Measurements from ENCODE around the gene YWHAE.
"Not testable (repeated sequence)": the region's sequence is repeated elsewhere in the genome, so short reads cannot be mapped to it uniquely, and the experiment has no call there.

The YWHAE gene

DNA sequence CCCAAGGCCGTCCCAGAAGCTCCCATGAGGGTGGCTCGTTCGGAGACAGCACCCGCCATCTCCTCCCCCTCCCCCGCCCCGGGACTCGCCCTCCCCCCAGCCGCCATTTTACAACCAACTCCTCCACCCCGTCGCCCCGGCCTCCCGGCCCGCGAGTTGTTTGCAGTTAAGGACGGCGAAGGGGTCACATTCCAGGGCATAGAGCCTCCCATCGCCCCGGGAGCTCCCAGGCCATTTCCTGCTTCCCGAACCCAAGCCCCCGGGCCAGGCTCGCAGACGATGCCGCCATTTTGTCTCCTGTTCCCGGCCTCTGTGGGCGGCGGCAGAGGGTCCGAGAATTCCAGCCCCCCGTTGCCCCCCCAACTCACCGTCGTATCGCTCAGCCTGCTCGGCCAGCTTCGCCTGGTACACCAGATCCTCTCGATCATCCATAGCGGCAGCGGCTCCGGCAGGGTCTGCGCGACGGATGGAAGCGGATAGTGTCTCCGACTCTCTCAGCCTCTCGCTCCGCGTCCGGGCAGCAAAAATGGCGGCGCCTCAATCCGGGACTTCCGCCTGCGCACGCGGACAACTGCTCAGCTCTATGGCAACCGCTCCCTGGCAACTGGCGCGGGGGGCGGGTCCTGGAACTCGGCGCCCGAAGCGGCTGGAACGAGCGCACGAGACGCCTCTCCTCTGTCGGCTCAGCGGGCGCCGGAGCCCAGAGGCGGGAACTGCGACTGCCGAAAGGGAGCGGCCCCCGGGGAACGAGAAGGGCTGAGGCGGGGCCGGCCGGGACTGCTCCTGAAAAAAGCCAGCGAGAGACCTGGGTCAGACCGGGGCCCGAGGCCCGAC, at the start of gene YWHAE:
TSS of gene YWHAE (minus strand) at position 544 of the 834 bp plus-strand sequence. CDS start at position 432, 112 bp downstream.
- peak; percentile 95 for DNase-seq (ENCODE audit: low spot score)

DNA sequence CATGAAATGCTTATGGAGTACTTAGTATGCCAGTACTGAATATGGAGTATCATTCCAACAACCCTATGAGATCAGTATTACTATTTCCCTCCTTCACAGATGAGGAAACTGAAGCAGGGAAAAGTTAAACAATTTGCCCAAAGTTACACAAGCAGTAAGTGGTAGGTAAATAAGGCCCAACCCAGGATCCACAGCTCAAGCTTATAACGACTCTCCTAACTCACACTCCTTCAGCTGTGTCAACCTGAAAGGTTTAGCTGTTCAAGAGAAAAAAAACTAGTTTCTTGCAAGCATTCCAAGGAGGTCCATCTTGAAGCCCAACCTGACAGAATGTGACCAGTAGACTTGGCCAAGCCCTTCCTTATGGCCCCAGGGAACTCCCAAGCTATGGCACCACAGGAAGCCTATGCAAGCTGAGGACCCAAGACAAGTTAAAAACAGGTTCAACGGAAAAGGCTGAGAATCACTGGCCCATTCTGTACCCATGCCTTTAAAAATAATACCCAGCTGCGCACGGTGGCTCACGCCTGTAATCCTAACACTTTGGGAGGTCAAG, 49.5 kb upstream of the YWHAE start:
- no peak for DNase-seq (ENCODE audit: low spot score)

DNA sequence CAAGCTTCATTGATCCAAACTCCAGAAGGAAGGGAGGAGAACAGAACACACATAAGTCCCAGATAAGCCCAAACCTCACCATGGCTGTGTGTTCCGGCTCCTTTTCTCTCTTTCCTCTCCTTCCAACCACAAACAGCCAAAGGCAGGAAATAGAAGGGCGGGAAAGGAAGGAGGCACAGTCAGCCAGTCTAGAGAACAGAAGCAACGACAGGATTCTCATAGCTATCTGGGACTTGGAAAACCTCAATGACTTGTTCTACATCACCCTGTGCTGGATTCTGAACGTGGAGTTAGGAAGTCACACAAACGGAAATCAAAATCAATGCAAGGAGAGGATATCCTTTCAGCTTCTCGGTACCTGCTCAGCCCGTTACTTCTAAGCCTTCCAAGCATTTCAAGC, 47.0 kb upstream of the YWHAE start:
- DNase-seq (ENCODE audit: low spot score), result no peak

DNA sequence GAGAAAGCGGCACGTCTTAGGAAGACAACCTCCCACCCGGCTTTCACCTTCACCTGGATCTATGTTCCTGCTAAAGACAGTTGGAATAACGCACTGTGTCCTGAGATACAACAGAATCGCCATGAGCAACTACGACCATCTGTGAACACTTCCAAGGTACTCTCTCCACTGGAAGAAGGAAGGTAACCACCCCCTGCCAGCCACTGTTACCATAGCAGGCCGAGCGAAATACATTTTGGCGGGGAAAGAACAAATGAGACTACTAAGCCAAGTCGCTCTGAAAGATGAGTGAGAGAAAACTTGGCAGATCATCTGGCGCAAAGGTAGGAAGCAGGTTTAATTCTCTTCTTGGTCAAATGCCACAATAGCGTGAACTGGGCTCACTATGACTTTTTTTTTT, 46.2 kb upstream of the YWHAE start:
- no peak for DNase-seq (ENCODE audit: low spot score)

DNA sequence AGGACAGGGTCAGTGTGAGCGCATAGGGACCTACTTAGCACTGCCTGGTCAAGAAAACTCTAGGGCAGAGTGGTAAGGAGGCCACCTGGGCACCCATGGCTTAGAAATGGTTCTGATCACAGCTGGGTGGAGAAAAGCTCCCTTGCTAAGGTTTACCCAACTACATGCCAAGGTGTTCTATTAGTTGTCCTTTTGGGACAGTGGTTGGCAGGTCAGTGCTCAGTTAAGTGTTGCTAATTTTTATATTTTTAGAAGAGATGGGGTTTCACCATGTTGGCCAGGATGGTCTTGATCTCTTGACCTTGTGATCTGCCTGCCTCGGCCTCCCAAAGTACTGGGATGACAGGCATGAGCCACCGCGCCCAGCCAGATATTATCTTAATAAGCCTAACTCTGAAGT, 45.7 kb upstream of the YWHAE start:
- DNase-seq (ENCODE audit: low spot score), result not testable (repeated sequence)

DNA sequence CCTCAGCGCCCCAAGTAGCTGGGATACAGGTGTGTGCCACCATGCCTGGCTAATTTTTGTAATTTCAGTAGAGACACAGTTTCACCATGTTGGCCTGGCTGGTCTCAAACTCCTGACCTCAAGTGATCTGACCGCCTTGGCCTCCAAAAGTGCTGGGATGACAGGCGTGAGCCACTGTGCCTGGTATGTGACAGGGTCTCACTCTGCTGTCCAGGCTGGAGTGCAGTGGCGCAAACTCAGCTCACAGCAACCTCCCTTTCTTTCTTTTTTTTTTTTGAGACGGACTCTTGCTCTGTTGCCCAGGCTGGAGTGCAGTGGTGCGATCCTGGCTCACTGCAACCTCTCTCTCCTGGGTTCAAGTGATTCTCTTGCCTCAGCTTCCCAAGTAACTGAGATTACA, 42.7 kb upstream of the YWHAE start:
- DNase-seq (ENCODE audit: low spot score), result not testable (repeated sequence)

DNA sequence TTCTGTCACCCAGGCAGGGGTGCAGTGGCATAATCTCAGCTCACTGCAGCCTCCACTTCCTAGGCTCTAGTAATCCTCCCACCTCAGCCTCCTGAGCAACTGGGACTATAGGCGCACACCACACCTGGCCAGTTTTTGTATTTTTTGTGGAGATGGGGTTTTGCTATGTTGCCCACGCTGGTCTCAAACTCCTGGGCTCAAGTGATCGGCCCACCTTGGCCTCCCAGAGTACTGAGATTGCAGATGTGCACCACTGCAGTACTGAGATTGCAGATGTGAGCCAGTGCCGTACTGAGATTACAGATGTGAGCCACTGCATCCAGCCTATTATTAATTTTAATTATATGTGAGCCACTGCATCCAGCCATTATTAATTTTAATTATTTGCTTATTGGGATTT, 42.2 kb upstream of the YWHAE start:
- DNase-seq (ENCODE audit: low spot score), result no peak

DNA sequence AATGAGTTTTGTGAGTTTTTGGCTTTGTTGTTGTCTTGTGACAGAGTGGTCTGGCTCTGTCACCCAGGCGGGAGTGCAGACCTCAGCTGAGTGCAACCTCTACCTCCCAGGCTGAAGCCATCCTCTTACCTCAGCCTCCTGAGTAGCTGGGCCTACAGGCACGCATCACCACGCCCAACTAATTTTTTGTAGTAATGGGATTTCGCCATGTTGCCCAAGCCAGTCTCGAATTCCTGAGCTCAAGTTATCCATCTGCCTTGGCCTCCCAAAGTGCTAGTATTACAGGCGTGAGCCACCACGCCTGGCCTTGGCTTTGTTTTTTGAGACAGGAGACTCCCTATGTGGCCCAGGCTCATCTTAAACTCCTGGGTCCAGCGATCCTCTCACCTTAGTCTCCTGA, 40.9 kb upstream of the YWHAE start:
- DNase-seq (ENCODE audit: low spot score), result no peak

DNA sequence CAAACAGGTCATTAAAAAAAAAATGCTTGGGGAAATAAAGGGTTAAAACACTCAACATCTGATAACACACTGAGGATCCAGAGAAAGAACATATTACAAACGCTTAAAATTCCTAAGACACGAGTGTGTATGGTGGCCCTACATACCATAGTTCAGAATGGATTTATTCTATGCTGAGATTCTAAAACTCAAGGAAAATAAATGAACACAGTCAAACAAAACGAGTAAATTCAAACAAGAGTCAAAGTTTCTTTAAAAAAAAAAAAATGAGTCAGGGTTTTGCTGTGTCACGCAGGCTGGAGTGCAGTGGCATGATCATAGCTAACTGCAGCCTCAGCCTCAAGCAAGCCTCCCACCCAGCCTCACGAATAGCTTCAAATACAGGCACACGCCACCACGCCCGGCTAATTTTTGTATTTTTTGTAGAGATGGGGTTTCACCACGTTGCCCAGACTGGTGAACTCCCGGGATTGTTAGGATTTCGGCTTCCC, 38.6 kb upstream of the YWHAE start:
- DNase-seq (ENCODE audit: low spot score), result peak; percentile 33

DNA sequence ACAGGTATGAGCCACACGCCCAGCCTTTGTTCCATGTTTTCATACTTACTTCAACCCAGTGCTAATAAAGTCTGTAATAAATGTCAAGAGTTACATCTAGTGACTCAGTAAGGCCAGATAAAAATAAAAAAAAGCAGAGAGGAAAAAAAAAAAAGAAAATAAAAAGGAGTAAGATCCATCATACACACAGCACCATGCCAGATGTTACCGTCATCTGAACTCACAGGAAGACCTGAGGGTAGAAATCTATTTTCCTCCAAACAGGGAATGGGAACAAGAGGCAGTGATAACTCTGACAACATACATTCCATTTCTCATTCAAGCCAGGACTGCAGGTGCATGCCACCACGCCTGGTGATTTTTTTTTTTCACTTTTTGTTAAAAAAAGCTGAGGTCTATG, 35.3 kb upstream of the YWHAE start:
- no peak for DNase-seq (ENCODE audit: low spot score)

DNA sequence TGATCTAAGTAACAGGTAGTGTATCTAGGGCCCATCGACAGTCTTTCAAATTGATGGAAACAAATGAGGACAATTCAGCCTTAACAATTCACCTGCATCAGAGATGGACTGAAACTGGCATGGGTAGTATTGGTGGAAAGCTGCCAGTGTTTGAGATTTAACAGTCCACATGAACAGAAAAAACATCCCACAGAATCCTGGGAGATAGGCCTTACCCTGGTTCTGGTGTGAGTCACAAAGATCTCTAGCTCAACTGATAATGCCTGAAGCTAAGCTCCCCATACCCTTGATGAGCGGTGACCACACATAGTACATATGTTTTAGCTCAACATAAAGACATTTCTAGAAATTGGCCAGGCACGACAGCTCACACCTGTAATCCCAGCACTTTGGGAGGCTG, 34.1 kb upstream of the YWHAE start:
- no peak for DNase-seq (ENCODE audit: low spot score)

DNA sequence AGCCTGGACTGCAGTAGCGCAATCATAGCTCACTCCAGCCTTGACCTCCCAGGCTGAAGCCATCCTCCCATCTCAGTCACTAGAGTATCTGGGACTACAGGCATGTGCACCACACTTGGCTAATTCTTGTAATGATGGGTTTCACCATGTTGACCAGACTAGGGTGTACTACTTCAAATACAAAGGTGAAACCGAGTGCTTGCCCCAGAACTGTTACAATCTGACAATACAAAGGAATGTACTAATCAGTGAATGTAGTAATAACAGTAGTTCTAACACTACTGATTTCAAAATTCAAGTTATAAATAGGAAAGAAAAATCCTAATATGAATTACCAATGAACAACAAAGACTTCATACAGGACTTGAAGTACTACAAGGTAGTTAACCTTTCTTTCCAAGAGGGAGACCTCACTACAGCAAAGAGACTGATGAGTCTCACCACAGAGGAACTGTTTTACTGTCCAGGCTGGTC, 31.6 kb upstream of the YWHAE start:
- DNase-seq (ENCODE audit: low spot score), result no peak

DNA sequence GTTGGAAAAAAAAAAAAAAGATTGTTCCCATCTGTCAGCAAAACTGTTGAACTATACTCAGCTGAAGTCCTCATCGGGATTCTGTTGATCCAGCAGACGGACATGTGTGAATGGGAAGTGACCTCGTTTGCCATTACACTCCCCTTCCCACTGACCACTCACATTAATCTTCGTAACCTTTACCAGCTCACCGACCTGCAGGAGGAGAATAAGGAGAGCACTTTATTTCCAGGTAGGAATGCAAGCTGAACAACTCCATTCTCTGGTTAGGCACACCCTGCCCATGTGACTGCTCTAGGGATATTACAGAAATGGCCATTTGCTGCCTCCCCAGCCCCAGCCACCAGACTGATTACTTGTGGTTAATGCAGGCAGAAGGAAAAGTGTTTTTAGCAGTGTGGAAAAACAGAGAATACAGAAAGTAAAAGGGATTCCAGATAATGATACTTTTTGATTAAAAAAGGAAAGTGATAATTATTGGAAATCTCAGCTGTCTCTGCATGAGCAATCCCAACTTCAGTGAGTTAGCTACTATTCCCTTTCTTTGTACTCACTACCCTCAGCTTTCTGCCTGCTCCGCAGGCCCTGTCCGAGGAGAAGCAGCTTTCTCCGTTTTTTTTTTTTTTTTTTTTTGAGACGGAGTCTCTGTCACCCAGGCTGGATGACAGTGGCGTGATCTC, 23.6 kb upstream of the YWHAE start:
- DNase-seq (ENCODE audit: low spot score), result no peak

DNA sequence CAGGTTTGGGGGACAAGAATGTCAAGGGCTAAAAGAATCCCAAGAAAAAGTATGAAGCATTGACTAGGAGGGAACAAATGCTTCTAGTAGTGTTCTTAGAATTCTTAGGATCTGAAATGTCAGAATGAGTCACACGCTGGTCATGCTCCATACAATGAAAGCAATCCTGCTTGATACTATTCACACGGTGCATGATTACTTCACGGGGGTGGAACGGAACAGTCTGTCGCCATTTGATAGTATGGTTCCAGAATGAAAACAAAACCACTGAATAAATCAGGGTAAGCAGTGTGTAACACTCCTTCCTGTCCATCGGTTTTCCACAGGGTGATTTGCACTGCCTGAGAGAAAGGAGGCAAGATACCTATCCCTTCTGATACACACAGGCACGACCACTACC, 22.9 kb upstream of the YWHAE start:
- peak; percentile 92 for DNase-seq (ENCODE audit: low spot score)

DNA sequence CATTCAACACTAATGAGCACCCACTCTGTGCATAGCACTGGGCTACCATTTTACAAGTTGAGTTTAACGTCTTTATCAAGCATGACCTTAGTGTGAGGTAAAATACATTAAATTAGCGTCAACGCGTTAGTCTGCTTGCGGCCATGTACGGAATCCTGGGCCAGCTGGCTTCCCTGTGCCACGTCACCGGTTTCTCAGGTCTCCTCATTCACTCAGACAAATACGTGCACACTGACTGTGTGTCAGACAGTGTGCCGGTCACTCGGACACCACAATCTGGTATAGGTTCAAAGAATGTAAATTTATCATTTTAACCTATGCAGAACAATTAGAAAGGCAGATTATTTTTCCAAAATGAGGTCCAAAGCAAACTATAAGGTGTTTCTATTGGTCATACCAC, 21.4 kb upstream of the YWHAE start:
- no peak for DNase-seq (ENCODE audit: low spot score)

DNA sequence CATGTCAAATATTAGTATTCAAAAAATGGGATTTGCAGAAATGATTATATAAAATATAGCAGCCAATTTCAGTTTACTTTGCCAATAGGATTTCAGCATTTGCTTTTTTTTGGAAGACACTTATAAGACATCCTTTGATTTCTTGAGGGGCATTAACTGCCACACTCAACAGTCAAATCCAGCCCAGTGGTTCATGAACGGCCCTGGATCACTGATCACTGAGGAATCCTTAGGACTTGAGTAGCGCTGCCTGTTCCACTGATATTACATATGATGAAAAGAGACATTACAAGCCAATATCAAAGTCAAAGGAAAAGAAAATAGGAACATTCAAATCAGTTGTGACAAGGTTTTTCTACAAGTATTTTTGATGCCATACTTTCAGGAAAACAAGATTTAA, 21.0 kb upstream of the YWHAE start:
- DNase-seq (ENCODE audit: low spot score), result no peak

DNA sequence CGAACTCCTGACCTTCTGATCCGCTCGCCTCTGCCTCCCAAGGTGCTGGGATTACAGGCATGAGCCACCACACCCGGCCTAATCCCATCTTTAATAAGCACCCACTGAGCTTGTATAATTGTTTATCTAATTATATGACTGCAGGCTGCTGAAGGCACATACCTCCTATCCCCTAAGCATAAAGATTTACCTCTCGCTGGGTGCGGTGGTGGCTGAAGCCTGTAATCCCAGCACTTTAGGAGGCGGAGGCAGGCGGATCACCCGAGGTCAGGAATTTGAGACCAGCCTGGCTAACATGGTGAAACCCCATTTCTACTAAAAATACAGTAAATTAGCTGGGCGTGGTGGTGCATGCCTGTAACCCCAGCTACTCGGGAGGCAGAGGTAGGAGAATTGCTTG, 20.1 kb upstream of the YWHAE start:
- DNase-seq (ENCODE audit: low spot score), result no peak

DNA sequence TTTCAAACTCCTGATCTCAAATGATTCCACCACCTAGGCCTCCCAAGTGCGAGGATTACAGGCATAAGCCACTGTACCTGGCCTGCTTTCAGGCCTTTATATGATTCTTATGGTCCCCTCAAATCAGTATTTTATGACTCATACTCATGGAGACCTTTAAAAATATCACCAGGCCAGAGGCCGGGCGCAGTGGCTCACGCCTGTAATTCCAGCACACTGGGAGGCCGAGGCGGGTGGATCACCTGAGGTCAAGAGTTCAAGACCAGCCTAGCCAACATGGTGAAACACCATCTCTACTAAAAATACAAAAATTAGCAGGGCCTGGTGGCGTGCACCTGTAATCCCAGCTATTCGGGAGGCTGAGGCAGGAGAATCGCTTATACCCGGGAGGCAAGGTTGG, 18.5 kb upstream of the YWHAE start:
- DNase-seq (ENCODE audit: low spot score), result not testable (repeated sequence)

DNA sequence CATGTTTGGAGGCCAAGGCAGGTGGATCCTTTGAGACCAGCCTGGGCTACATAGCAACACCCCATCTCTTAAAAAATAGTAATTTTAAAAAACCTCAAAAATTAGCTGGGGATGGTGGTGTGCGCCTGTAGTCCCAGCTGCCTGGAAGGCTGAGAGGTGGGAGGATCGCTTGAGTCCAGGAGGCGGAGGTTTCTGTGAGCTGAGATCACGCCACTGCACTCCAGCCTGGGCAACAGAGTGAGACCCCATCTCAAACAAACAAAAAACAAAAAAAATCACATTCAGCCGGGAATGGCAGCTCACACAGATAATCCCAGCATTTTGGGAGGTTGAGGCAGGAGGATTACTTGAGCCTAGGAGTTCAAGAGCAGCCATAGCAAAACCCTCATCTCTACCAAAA, 16.4 kb upstream of the YWHAE start:
- no peak for DNase-seq (ENCODE audit: low spot score)

DNA sequence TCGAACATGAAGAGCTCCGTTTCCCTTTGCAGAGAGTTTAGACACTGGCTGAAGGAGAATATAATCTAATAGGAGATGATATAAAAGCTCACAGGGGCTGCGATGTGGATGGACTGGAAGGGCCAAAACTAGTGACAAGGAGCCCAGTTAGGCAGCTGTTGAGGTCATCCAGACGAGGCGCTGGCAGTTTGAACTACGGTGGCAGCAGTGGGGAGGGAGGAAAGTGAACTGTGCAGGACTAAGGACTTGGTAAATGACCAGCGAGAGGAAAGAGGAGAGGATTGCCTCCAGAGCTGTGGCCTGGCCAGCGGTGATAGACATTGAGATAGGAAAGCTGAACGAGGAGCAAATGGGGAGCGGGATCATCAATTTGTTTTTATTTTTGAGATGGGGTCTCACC, 14.6 kb upstream of the YWHAE start:
- DNase-seq (ENCODE audit: low spot score), result no peak

DNA sequence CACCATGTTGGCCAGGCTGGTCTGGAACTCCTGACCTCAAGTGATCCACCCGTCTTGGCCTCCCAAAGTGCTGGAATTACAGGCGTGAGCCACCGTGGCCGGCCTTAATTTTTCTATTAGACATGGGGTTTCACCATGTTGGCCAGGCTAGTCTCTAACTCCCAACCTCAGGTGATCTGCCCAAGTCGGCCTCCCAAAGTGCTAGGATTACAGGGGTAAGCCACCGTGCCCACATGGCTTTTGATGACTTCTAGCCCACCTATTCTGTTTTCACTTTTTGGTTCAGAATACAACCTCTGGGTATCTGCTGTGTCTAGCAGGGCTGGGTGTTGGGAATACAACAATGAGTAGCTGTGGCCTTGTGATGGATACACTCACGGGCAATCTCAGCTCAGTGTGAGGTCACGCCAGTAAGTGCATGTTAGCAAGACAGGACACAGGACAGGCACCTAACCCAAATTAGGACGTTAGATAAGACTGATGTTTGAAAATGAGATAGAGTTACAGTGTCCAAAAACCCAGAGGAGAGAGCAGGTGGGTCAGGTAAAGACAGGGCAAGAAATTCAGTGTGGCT, 14.1 kb upstream of the YWHAE start:
- no peak for DNase-seq (ENCODE audit: low spot score)

DNA sequence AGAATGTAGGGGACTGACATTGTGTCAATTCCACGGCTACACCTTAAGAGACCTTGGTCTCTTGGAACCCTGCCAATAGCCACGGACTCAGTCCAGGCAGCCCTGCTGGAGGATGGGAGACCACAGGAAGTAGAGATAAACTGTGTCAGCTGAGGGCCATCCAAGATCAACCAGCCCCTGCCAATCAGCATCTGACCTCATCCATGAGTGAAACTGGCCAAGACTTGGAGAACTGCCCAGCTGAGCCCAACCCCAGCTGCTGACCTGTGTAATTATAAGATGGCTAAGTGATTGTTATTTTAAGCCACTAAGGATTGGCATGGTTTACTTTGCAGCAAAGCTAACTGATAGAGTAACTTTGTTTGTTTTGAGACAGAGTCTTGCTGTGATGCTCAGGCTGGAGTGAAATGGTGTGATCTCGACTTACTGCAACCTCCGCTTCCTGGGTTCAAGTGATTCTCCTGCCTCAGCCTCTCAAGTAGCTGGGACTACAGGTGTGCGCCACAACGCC, 13.3 kb upstream of the YWHAE start:
- peak; percentile 53 for DNase-seq (ENCODE audit: low spot score)
